Pancreas (tissue), 10 donors: Measurements from ENCODE around the gene CCDC14. TPM values are rescaled to one million over a fixed set of nuclear protein-coding genes. Genes with fewer than 3 reads are reported as not detected.
"Not testable (repeated sequence)": the region's sequence is repeated elsewhere in the genome, so short reads cannot be mapped to it uniquely, and the experiment has no call there.

Experiments
- ATAC-seq, 4 donors: fragments of 200-7000 bp; cut with Tn5 transposase; one replicate each; pipeline versions ENCODE4 v1.8.0 to v1.9.1; 2020; ENCODE audit warnings: mild to moderate bottlenecking in 4 of 4, moderate library complexity in 4 of 4
- DNase-seq, 6 donors: peaks; one replicate each; pipeline ENCODE4 v3.0.0-alpha.2; 2020
- FAIRE-seq: peaks from 2 replicates; lab custom pipeline; 2012; peaks lifted over from hg19 to GRCh38; lab: Jason Lieb, UNC
- H3K27ac ChIP-seq, 4 donors: fragments of 200-600 bp; sonication (generic); 1 replicate in 3 of 4; 2 replicates in 1 of 4; pipeline versions ENCODE4 v1.5.0 to v1.8.0; 2020
- H3K27me3 ChIP-seq, 4 donors: fragments of 200-600 bp; one replicate each; pipeline ENCODE4 v1.8.0; 2021
- H3K36me3 ChIP-seq, 3 donors: fragments of 200-600 bp; sonication (generic) in 1 of 3; one replicate each; pipeline versions ENCODE4 v1.5.0 to v1.8.0; 2020 to 2021
- H3K4me1 ChIP-seq, 3 donors: fragments of 200-600 bp; one replicate each; pipeline ENCODE4 v1.8.0; 2021
- H3K4me3 ChIP-seq, 4 donors: fragments of 200-600 bp; sonication (generic) in 2 of 4; one replicate each; pipeline versions ENCODE4 v1.5.0 to v1.8.0; 2020 to 2021
- H3K9me3 ChIP-seq, 4 donors: fragments of 200-600 bp; one replicate each; pipeline ENCODE4 v1.8.0; 2021
- CTCF ChIP-seq, 4 donors: fragments of 200-600 bp; sonication (generic) in 3 of 4; IDR thresholded peaks; one replicate each; pipeline versions ENCODE4 v1.5.0 to v1.8.0; 2021; ENCODE audit warnings: antibody characterized with exemption in 4 of 4
- WGBS, 2 donors: extraction: QIAGEN DNeasy Blood & Tissue Kit; methylation state at CpG; one replicate each; pipeline ENCODE4 v1.1.7; 2013; 5-methylcytosine and 5-hydroxymethylcytosine counted together
- intact Hi-C, 3 donors: fragments of 100-400 bp; cut with DNase I; formaldehyde crosslinking; loops; one replicate each; pipeline versions ENCODE4 v1.11.1 to v1.14.2; 2022
- polyA plus RNA-seq, 2 donors: library from polyadenylated mRNA; stranded (reverse); fragments of 200-250 nt; gene quantifications; one replicate each; pipeline ENCODE4 v1.2.3, GENCODE V29; 2013
- total RNA-seq, 6 donors: library from RNA; stranded (reverse); fragmentation: NEBNext Ultra II Directional in 4 of 6; extraction: Animal tissue kit (Norgen Biotek cat#: 25700) in 4 of 6; gene quantifications; one replicate each; pipeline versions ENCODE4 v1.2.1 to v1.2.4, GENCODE V29; 2021 to 2023
- donor health status: healthy with polysubstance abuse.
- donor health status: DM: no; HTN: no; CAD: no; lungs with moderate emphysema.
- donor health status: DM: no; HTN: no; CAD: no.
- donor health status: control.
- donor health status: control.
- donor health status: Bipolar disorder and iron deficiency.
- donor health status: DM: yes; HTN: yes; CAD: no.
- donor health status: DM: no; HTN: no; CAD: no.
- donor health status: DM: no; HTN: no; CAD: no.
- donor health status: DM: yes; HTN: yes; CAD: no.

CCDC14 gene
- total and polyA plus RNA-seq, 8 donors, result 6.7 to 30.7 (median 11.5) TPM

GRCh38 chr3:123892195-123892594 lies 68.8 kb downstream of the CCDC14 start:
- FAIRE-seq (no peak), DNase-seq (no peak), ATAC-seq (no peak)
- no peak for TF ChIP-seq CTCF (IDR thresholded peaks at IDR 0.05)
- 0 to 49% methylated on average over 1 of the region's 1 CpG for WGBS, 2 donors
- Histone ChIP-seq H3K27me3 (no peaks in the 10 kb centered on the region), H3K9me3 (no peaks in the 10 kb centered on the region), H3K4me1 (no peaks in the 10 kb centered on the region), H3K36me3 (no peaks in the 10 kb centered on the region), H3K27ac (no peak overlapping the region), H3K4me3 (no peak overlapping the region)
- intact Hi-C loops, result no loop called here

- H3K36me3 ChIP-seq, H3K27ac ChIP-seq, intact Hi-C loops, FAIRE-seq, H3K4me3 ChIP-seq, H3K9me3 ChIP-seq, DNase-seq, H3K4me1 ChIP-seq, ATAC-seq, H3K27me3 ChIP-seq: not testable (repeated sequence)
- 56 to 62% methylated on average over 1 of the region's 1 CpG for whole genome bisulfite sequencing, 2 donors
Measured at GRCh38 chr3:123890991-123891390, 70.0 kb downstream of the CCDC14 start.

- H3K36me3 ChIP-seq, H3K27me3 ChIP-seq, DNase-seq, FAIRE-seq, intact Hi-C loops, H3K27ac ChIP-seq, ATAC-seq, H3K4me1 ChIP-seq, H3K4me3 ChIP-seq, H3K9me3 ChIP-seq: not testable (repeated sequence)
- WGBS, 2 donors, result 79 to 91% methylated on average over 3 of the region's 3 CpGs
Measured at GRCh38 chr3:123890162-123890561, 70.9 kb downstream of the CCDC14 start.

GRCh38 chr3:123884993-123885392 lies 76.0 kb downstream of the CCDC14 start:
- Histone ChIP-seq H3K4me1 (peaks cover 0 to 4% (median 3%) of the 10 kb centered on the region in 3 donors), H3K27me3 (no peaks in the 10 kb centered on the region), H3K4me3 (no peak overlapping the region), H3K36me3 (no peaks in the 10 kb centered on the region), H3K27ac (no peak overlapping the region), H3K9me3 (no peaks in the 10 kb centered on the region)
- no peak for ATAC-seq
- no peak for FAIRE-seq
- intact Hi-C loops, result no loop called here
- TF ChIP-seq CTCF (IDR thresholded peaks at IDR 0.05), result no peak
- DNase-seq, result no peak

- no peaks in the 10 kb centered on the region for H3K36me3 ChIP-seq
- no peak for TF ChIP-seq CTCF (IDR thresholded peaks at IDR 0.05)
- intact Hi-C loops, result no loop called here
- H3K27ac ChIP-seq, result no peak within 1 kb of the TSS
- FAIRE-seq (no peak), DNase-seq (peak; percentile 57 to 83 (median 69)), ATAC-seq (peak; percentile 84 to 96 (median 94))
- WGBS, 2 donors, result 3 to 8% methylated on average over 31 to 70 of the region's 70 CpGs
- H3K4me1 ChIP-seq, result peaks cover 0 to 4% (median 3%) of the 10 kb centered on the region in 3 donors
- H3K9me3 ChIP-seq, result no peaks in the 10 kb centered on the region
- H3K4me3 ChIP-seq, result peak within 1 kb of the TSS; percentile 6 to 52 (median 26)
- H3K27me3 ChIP-seq, result no peaks in the 10 kb centered on the region
Measured at GRCh38 chr3:123884203-123884831, 76.7 kb downstream of the CCDC14 start, which contains the start of gene MYLK. Gene MYLK (minus strand): TSS chr3:123884332. CDS start chr3:123793841, 90,491 bp downstream.

- H3K4me3 ChIP-seq, result peak overlapping the region in 3 of 4 donors; percentile 11 to 52 (median 33)
- FAIRE-seq (no peak), DNase-seq (peak in 3 of 6 donors; percentile 31 to 63 (median 61)), ATAC-seq (peak in 2 of 4 donors; percentile 20 to 21)
- peaks cover 0 to 4% (median 3%) of the 10 kb centered on the region in 3 donors for H3K4me1 ChIP-seq
- no peaks in the 10 kb centered on the region for H3K9me3 ChIP-seq
- H3K27me3 ChIP-seq, result no peaks in the 10 kb centered on the region
- 2 to 9% methylated on average over 28 to 29 of the region's 29 CpGs for WGBS, 2 donors
- H3K36me3 ChIP-seq, result no peaks in the 10 kb centered on the region
- no peak overlapping the region for H3K27ac ChIP-seq
- no peak for TF ChIP-seq CTCF (IDR thresholded peaks at IDR 0.05)
- intact Hi-C loops, result no loop called here
Measured at GRCh38 chr3:123883701-123884202, 77.3 kb downstream of the CCDC14 start.
